Activated T-helper 17 cell treated with anti-CD3 and anti-CD28 coated beads, Interleukin-2, amount 50 U/mL, for 72 hours (primary cell): Measurements from ENCODE around the gene NAALADL2. TPM values are rescaled to one million over a fixed set of nuclear protein-coding genes. Genes with fewer than 3 reads are reported as not detected.
"Not testable (repeated sequence)": the region's sequence is repeated elsewhere in the genome, so short reads cannot be mapped to it uniquely, and the experiment has no call there.

ENCODE experiments used
- ATAC-seq: fragments of 150-1000 bp; cut with Tn5 transposase; replicated peaks from 2 replicates; pipeline ENCODE4 v1.10.0; 2021; ENCODE audit warnings: mild to moderate bottlenecking, moderate library complexity
- H3K27ac Mint-ChIP-seq: one replicate; pipeline ENCODE4 v1.8.0; 2022; ENCODE audit warnings: mixed read lengths
- H3K27me3 Mint-ChIP-seq: one replicate; pipeline ENCODE4 v1.8.0; 2022; ENCODE audit warnings: mixed read lengths
- H3K36me3 Mint-ChIP-seq: one replicate; pipeline ENCODE4 v1.8.0; 2022; ENCODE audit warnings: low read depth, mild to moderate bottlenecking, mixed read lengths
- H3K4me1 Mint-ChIP-seq: one replicate; pipeline ENCODE4 v1.8.0; 2022; ENCODE audit warnings: mixed read lengths
- H3K4me3 Mint-ChIP-seq: one replicate; pipeline ENCODE4 v1.8.0; 2022; ENCODE audit warnings: mild to moderate bottlenecking, mixed read lengths
- H3K9me3 Mint-ChIP-seq: one replicate; pipeline ENCODE4 v1.8.0; 2022; ENCODE audit warnings: mixed read lengths
- total RNA-seq, 2 donors: library from RNA; stranded (reverse); gene quantifications; one replicate each; pipeline ENCODE4 v1.2.3, GENCODE V29; 2022

NAALADL2 gene
- total RNA-seq, 2 donors from 2014 or later = not detected

DNA sequence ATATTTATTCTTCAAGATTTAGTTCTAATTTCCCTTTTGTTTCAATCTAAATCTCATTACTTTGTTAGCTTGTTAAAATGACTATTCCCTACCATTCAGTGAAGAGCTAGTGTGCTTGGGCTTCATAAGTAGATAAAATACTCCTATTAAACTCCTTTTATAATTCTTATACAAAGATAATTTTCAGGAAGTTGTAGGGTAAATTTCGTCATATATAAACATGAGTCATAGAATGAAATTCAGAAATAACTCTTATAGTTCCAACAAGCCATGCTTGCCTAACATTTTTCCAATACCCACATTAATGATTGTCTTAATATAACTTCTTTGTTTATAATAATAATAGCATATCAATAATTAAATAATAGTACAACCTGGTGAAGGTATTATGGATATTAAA is 407.3 kb downstream of the NAALADL2 start:
- no peak for ATAC-seq
- Mint-ChIP-seq H3K9me3 (no peaks in the 10 kb centered on the region), H3K36me3 (no peaks in the 10 kb centered on the region), H3K4me1 (no peaks in the 10 kb centered on the region), H3K27me3 (no peaks in the 10 kb centered on the region), H3K27ac (no peak overlapping the region), H3K4me3 (no peak overlapping the region)

DNA sequence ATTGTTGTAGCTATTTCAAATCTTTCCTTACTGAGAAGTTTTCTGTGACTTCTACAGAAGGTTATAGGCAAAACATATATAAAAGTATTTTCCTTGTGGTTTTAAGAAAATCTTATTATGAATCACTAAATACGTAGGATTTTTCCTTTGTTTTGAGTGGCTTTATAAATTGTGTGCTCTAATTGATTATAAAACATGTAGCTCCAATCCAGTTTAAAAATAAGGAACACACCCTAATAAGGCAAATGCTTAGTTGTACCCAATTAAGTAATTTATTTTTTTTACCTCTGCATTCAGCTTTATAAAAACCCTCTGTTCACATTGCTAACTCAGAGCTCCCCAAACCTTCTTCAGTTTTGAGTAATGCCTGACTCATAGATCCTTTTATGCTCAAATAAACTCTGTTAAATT is 408.0 kb downstream of the NAALADL2 start:
- H3K9me3 Mint-ChIP-seq = no peaks in the 10 kb centered on the region
- H3K27me3 Mint-ChIP-seq = no peaks in the 10 kb centered on the region
- H3K36me3 Mint-ChIP-seq = no peaks in the 10 kb centered on the region
- H3K27ac Mint-ChIP-seq = no peak overlapping the region
- ATAC-seq = no peak
- no peak overlapping the region for H3K4me3 Mint-ChIP-seq
- H3K4me1 Mint-ChIP-seq = no peaks in the 10 kb centered on the region

DNA sequence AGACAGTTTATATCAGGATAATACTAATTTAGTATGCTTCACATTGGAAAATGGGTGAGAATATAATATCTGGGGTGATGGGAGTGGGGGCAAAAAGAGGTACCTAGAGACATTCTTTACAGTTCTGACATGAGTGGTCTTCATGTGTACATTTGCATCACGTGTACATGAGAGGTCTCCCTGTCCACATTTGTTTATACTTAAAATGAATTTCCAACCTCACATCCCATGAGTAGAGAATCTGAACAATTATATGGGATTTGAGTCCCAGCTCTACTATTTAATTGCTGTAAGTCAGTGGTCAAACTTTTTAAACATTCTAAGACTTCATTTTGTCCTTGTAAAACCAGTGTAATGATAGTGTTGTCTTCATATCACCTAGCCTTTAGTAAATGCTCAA is 408.4 kb downstream of the NAALADL2 start:
- no peaks in the 10 kb centered on the region for H3K4me1 Mint-ChIP-seq
- no peak overlapping the region for H3K4me3 Mint-ChIP-seq
- no peaks in the 10 kb centered on the region for H3K9me3 Mint-ChIP-seq
- no peak for ATAC-seq
- H3K36me3 Mint-ChIP-seq = no peaks in the 10 kb centered on the region
- H3K27ac Mint-ChIP-seq = no peak overlapping the region
- H3K27me3 Mint-ChIP-seq = no peaks in the 10 kb centered on the region

DNA sequence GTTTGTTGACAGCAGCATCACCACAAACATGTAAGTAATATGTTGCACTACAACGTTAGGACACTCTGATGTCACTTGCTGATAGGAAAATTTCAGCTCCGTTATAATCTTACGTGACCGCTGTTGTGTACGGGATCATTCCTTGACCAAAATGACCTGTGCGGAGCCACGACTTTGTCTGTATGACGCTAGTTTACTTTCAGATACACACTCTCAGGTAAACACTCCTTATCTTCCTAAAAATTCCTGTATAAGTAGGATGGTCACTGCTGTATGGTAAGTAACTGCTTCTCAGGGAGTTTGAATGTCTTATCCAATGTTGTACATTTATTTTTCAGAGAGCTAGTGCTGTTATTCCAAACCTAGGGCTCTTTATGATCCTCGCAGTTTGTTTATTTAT is 410.3 kb downstream of the NAALADL2 start:
- H3K36me3 Mint-ChIP-seq = no peaks in the 10 kb centered on the region
- no peak overlapping the region for H3K27ac Mint-ChIP-seq
- H3K4me1 Mint-ChIP-seq = no peaks in the 10 kb centered on the region
- no peaks in the 10 kb centered on the region for H3K27me3 Mint-ChIP-seq
- H3K4me3 Mint-ChIP-seq = no peak overlapping the region
- no peak for ATAC-seq
- no peaks in the 10 kb centered on the region for H3K9me3 Mint-ChIP-seq

DNA sequence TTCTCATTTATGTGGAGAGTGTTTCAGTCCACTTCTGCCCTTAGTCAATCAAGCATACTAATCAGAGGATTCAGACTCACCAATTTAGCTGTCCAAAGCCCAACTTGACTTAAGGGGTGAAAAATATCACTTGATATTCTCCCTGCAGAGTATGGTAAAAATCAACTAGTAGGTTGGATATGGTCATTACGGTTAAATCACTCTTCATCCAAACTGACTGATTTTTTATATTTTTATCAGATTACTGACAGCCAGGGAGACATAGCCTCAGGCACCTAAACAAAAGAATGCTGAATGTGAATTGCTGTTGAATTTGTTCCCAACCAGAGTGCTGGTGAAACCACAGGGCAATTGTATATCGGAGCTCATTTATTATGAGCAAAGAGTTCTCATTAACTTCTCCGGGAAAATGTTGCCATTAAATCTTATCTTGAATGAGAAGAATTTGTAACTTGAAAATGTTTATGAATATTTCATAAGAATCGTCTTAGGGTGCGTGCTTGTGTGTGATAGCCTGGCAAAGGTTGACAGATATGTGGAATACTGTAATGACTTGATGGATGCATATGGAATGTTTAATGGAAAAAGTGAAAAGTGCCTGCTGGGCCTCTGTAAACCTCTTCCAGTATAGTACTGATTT is 411.2 kb downstream of the NAALADL2 start:
- H3K4me1 Mint-ChIP-seq = no peaks in the 10 kb centered on the region

DNA sequence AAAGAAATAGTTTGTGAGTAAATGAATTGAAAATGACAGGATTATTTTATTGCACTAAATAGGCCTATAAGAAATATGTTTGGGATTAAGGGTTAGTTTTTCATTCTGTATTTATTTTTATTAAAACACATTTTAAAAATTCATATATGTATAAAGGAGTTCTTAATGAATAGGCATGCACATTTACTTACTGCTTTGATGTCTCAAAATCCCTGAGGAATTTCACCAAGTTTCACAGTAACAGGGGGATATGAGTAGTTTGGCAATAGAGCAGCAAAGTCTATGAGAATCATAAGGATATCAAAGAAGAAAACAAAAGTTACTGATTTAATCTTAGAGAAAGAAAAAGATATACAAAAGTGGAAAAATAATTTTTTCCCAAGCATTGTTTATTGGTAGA is 411.7 kb downstream of the NAALADL2 start:
- no peaks in the 10 kb centered on the region for H3K9me3 Mint-ChIP-seq
- H3K27ac Mint-ChIP-seq = no peak overlapping the region
- H3K36me3 Mint-ChIP-seq = no peaks in the 10 kb centered on the region
- ATAC-seq = no peak
- H3K4me3 Mint-ChIP-seq = no peak overlapping the region
- no peaks in the 10 kb centered on the region for H3K4me1 Mint-ChIP-seq
- no peaks in the 10 kb centered on the region for H3K27me3 Mint-ChIP-seq

More for the DNA sequence above, 411.2 kb downstream of the NAALADL2 start:
- no peaks in the 10 kb centered on the region for H3K9me3 Mint-ChIP-seq
- H3K27me3 Mint-ChIP-seq = no peaks in the 10 kb centered on the region
- H3K36me3 Mint-ChIP-seq = no peaks in the 10 kb centered on the region
- ATAC-seq = no peak
- no peak overlapping the region for H3K27ac Mint-ChIP-seq
- H3K4me3 Mint-ChIP-seq = no peak overlapping the region

DNA sequence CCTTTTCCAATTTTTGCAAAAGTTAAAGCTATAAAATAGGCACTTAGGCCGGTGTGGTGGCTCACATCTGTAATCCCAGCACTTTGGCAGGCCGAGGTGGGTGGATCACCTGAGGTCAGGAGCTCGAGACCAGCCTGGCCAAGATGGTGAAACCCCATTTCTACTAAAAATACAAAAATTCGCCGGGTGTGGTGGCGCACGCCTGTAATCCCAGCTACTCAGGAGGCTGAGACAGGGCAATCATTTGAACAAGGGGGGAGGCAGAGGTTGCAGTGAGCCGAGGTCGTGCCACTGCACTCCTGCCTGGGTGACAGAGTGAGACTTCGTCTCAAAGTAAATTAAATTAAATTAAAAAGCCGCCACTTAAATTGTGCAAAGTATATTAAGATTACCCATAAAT is 412.3 kb downstream of the NAALADL2 start:
- not testable (repeated sequence) for H3K36me3 Mint-ChIP-seq, H3K4me3 Mint-ChIP-seq, H3K27me3 Mint-ChIP-seq, H3K27ac Mint-ChIP-seq, H3K9me3 Mint-ChIP-seq, ATAC-seq, H3K4me1 Mint-ChIP-seq

DNA sequence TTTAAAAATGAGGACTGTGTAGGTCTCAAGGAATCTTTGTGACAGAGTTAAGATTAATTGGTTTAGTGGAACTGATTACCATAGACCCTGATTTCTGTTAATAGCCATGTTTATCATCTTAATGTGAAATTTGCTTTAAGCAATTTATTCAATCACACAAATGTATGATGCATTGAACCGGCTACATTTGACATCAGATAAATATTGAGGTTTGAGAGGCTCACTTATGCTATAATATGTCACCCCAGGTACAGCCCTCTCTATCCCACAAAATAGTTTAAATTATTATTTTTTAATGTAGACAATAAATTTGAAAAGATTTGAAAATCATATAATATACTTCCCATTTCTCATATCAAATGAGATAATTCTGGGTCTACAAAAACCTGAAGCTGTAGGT is 413.3 kb downstream of the NAALADL2 start:
- ATAC-seq = no peak

DNA sequence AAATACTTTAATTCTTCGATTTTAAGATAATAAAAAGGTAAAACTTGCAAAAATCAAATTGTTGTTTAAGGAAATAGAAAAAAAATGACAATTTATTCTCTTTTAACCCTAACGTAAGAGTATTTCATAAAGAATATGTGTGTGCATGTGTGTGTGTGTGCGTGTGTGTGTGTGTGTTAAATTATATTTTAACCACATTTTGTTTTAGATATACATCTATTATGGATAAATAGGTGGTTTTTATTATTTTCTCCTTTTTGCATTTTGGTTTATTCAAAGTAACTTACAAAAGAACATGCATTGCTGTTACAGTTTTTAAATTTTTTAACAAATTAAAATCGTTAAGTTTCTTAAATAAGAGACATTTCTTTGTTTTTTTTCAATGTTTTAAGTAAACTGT is 414.4 kb downstream of the NAALADL2 start:
- no peak for ATAC-seq
- Mint-ChIP-seq H3K27ac (no peak overlapping the region), H3K27me3 (no peaks in the 10 kb centered on the region), H3K36me3 (no peaks in the 10 kb centered on the region), H3K9me3 (no peaks in the 10 kb centered on the region), H3K4me1 (no peaks in the 10 kb centered on the region), H3K4me3 (no peak overlapping the region)

More for the DNA sequence above, 413.3 kb downstream of the NAALADL2 start:
- Mint-ChIP-seq H3K4me3 (no peak overlapping the region), H3K27me3 (no peaks in the 10 kb centered on the region), H3K36me3 (no peaks in the 10 kb centered on the region), H3K9me3 (no peaks in the 10 kb centered on the region), H3K27ac (no peak overlapping the region), H3K4me1 (no peaks in the 10 kb centered on the region)

DNA sequence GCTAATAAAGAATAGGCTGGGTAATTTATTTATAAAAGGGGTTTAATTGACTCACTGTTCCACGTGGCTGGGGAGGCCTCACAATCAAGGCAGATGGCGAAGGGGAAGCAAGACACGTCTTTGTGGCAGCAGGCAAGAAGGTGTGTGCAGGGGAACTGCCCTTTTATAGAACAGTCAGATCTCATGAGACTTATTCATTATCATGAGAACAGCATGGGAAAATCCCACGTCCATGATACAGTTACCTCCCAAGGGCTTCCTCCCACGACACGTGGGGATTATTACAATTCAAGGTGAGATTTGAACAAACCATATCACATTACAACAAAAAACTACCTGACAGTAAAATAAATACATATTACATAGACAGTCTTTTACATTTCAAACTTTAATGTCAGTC is 414.9 kb downstream of the NAALADL2 start:
- no peak overlapping the region for H3K27ac Mint-ChIP-seq
- no peaks in the 10 kb centered on the region for H3K9me3 Mint-ChIP-seq
- H3K4me1 Mint-ChIP-seq = no peaks in the 10 kb centered on the region
- H3K4me3 Mint-ChIP-seq = no peak overlapping the region
- H3K27me3 Mint-ChIP-seq = no peaks in the 10 kb centered on the region
- ATAC-seq = no peak
- no peaks in the 10 kb centered on the region for H3K36me3 Mint-ChIP-seq

DNA sequence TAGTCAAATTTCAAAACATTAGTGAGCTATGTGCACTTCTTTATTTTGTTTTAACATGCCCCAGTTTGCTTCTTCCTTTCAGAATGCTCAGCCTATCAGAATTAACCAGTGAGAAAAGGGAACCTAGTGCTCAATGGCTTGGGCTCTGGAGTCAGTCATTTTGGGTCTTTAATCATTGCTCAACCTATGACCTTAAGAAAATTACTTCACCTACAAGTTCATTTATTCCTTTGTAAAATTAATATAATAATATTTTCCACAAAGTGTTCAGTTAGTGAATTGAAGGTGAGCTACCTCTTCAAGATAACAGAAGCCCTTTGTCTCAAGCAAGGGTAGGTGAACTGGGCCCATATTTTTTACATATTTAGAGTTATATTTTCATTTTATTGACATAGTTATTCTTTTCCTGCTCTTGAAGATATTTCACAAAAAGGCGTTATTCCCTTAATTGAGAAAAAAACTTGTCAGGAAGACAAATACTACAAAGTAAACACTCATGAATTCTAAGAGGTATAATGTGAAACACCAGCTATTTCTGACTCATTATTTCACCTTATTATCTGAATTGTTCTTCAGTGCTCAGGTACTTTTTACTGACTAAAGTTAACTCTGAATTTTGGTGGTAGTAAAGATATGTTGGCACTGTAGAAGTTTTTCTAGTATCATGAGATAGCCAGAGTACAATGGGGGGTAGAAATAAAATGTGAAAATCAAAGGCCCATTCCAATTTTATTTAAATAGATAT is 415.5 kb downstream of the NAALADL2 start:
- H3K9me3 Mint-ChIP-seq = no peaks in the 10 kb centered on the region
- H3K27me3 Mint-ChIP-seq = no peaks in the 10 kb centered on the region
- no peak for ATAC-seq
- H3K36me3 Mint-ChIP-seq = no peaks in the 10 kb centered on the region
- no peaks in the 10 kb centered on the region for H3K4me1 Mint-ChIP-seq
- H3K27ac Mint-ChIP-seq = no peak overlapping the region
- no peak overlapping the region for H3K4me3 Mint-ChIP-seq

DNA sequence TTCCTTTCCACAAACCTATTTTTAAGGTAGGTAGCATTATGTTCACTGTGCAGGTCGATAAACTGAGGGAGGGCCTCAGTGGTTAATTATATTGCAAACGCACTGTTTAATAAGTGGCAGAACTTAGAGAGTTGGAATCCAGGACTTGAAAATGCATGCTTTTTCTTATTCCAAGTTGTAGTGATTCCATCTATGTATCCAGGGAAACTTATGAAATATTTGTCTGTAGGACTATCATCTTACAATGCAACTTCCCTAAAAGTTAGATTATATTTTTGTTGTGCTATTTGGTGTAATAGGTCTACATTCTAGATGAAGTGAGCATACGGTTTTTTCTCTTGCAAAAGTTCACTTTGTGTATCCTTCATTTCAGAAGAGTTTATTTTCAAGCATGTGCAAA is 419.5 kb downstream of the NAALADL2 start:
- Mint-ChIP-seq H3K4me3 (no peak overlapping the region), H3K9me3 (no peaks in the 10 kb centered on the region), H3K27me3 (no peaks in the 10 kb centered on the region), H3K36me3 (no peaks in the 10 kb centered on the region), H3K27ac (no peak overlapping the region), H3K4me1 (no peaks in the 10 kb centered on the region)
- ATAC-seq = no peak

DNA sequence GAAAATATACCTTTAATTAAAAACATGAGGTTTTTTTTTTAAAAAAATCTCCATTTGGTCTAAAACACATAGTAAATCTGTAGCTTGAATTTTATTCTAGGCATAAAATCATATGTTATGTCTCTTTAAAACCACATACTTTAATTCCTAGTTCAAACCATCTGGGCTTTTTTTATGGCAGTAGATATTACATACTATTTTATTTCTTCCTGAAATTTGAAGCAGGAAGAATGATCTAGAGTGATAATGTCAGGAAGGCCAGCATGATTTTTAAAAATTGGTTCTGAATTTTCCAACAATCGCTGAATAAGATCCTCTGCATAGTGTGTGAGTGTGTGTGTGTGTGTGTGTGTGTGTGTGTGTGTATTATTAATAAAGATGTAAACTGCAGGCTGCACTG is 420.3 kb downstream of the NAALADL2 start:
- no peaks in the 10 kb centered on the region for H3K36me3 Mint-ChIP-seq
- no peaks in the 10 kb centered on the region for H3K4me1 Mint-ChIP-seq
- ATAC-seq = no peak
- H3K27me3 Mint-ChIP-seq = no peaks in the 10 kb centered on the region
- no peak overlapping the region for H3K27ac Mint-ChIP-seq
- H3K4me3 Mint-ChIP-seq = no peak overlapping the region
- H3K9me3 Mint-ChIP-seq = no peaks in the 10 kb centered on the region

DNA sequence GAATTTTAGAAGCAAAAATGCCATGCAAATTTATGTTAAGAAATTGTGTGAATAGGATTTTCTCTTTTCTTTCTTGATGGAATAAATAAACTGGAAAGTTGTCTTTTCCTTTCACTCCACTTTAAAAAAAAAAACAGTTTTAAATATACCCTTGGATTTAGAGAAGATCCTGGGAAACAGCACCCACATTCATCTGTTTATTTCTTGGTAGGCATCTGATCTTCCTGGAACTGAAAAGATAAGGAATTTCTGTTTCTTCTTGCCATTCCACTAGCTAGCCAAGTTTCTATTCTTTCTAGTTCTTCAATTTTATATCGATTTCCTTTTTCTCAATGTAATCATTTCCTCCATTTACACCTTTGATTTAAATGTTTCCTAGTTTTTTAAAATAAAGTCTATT is 420.8 kb downstream of the NAALADL2 start:
- Mint-ChIP-seq H3K27me3 (no peaks in the 10 kb centered on the region), H3K36me3 (no peaks in the 10 kb centered on the region), H3K9me3 (no peaks in the 10 kb centered on the region), H3K4me3 (no peak overlapping the region), H3K27ac (no peak overlapping the region), H3K4me1 (no peaks in the 10 kb centered on the region)
- no peak for ATAC-seq

DNA sequence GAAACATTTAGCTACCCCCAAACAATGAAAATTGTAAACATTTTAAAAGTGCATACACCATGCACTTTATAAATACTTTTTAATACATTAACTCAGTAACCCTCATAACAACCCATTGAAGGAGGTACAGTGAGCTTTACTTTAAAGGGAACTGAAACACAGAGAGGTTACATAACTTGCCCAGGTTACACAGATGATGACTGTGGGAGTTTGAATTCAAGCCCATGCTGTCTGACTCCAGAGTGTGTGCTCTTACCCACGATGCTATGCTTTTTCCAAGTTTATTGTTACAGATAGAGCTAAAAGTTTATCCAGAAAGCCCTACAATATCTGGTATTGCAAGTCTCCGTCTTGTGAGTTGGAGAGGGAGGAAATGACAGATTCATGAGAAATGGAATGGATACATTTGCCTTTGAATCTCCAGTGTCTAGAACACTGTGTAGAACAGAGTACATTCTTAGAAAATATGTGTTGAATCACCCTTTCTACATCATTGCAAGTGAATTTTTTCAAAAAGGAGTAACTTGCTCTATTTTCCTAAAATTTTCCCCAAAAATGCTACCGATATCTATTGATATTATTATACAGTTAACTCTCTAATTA is 428.3 kb downstream of the NAALADL2 start:
- Mint-ChIP-seq H3K27me3 (no peaks in the 10 kb centered on the region), H3K4me3 (no peak overlapping the region), H3K36me3 (no peaks in the 10 kb centered on the region), H3K9me3 (no peaks in the 10 kb centered on the region), H3K27ac (no peak overlapping the region), H3K4me1 (no peaks in the 10 kb centered on the region)
- ATAC-seq = no peak
